Kidney glomerular epithelial cell (primary cell): ENCODE data around the gene PSMD9.
"Not testable (repeated sequence)": the region's sequence is repeated elsewhere in the genome, so short reads cannot be mapped to it uniquely, and the experiment has no call there.

Source experiments
- DNase-seq: peaks from one replicate; lab custom pipeline; 2025; lab: John Stamatoyannopoulos, UW

PSMD9 gene, protein sequence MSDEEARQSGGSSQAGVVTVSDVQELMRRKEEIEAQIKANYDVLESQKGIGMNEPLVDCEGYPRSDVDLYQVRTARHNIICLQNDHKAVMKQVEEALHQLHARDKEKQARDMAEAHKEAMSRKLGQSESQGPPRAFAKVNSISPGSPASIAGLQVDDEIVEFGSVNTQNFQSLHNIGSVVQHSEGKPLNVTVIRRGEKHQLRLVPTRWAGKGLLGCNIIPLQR

DNA sequence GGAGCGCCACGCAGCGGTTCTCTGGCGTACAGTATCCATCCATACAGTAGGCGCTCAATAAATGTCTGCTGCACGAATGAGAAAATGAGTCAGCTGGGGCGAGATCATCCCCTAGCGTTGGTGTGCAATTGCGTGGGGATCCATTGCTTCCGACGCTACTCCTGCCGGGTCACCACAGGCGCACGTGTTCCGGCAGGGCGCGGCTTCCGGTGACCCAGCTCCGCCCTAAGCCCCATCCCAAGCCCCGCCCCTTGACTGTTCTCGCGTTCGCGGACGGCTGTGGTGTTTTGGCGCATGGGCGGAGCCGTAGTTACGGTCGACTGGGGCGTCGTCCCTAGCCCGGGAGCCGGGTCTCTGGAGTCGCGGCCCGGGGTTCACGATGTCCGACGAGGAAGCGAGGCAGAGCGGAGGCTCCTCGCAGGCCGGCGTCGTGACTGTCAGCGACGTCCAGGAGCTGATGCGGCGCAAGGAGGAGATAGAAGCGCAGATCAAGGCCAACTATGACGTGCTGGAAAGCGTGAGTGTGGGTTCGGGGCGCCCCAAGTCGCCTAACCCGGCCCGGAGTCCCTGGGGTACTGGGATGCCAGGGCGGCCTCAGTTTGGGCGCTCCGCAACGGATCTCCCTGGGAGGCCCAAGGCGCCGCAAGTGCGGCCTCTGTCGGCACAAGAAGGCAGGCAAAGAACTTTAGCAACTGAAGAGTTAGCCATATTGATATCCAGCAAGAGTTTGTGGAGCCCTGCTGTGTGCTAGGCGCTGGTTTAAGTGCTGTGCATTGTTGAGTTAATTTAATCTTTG lies at the start of gene PSMD9:
Gene PSMD9, plus strand, starts transcription at position 313 of the 796 bp plus-strand sequence. Its CDS starts 67 bp downstream, at position 380.
- peak; percentile 88 for DNase-seq

DNA sequence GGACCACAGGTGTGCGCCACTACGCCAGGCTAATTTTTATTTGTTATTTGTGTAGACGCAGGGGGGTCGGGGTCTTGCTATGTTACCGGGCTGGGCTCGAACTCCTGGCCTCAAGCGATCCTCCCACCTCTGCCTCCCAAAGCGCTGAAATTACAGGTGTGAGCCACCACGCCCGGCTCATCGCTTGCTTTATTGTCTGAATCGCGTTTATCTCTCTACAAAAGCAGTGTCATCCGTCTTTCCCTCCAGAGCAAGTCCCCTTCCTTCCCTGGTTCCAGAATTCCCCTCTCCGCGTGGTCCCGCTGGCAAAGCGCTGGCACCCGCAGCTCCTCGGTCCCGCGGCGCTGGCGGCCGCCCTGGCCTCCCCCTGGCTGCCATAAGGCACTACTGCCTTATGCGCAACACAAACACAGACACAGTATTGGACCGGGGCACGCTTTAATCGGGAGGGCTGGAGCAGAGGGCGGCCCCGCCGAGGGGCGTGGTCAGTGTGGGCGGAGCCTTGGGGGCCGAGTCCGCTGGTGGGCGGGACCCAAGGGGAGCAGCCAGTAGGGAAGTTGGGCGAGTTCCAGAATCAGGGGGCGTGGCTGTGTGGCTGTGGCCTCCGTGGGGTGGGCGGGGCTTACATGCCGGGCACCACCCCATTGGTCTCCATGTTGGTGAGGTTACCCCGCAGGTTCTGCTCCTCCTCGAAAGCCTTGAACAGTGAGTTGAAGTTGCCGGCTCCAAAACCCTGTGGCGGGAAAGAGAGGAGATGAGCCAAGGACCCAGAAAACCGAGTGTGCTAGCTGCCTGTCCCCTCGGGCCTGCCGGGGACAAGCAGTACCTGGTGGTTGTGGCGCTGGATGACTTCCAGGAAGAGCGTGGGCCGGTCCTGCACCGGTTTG lies 49.2 kb upstream of the PSMD9 start:
- DNase-seq, result peak; percentile 94

DNA sequence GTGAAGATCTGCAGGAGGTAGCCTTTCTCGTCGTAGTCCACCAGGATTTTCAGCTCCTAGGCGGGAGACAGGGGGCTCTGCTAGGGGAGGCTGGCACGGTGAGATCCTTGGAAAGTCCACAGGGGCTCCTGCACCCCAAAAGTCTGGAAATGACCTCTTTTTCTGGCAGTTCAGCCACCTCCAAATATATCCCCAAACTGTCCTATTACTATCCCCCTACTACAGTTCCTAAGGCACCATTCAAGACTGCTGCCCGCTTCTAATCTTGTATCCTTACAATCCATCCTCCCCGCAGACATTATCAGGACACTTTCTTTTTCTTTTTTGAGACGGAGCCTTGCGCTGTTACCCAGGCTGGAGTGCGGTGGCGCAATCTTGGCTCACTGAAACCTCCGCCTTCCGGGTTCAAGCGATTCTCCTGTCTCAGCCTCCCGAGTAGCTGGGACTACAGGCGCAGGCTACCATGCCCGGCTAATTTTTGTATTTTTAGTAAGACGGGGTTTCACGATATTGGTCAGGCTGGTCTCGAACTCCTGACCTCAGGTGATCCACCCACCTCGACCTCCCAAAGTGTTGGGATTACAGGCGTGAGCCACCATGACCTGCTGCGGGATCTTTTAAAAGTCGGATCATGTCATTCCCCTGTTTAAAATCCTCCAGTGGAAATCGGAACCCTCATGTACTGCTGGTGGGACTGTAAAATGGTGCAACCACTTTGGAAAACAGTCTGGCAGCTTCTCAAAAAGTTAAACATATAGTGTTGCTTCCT lies 48.4 kb upstream of the PSMD9 start:
- DNase-seq, result no peak

DNA sequence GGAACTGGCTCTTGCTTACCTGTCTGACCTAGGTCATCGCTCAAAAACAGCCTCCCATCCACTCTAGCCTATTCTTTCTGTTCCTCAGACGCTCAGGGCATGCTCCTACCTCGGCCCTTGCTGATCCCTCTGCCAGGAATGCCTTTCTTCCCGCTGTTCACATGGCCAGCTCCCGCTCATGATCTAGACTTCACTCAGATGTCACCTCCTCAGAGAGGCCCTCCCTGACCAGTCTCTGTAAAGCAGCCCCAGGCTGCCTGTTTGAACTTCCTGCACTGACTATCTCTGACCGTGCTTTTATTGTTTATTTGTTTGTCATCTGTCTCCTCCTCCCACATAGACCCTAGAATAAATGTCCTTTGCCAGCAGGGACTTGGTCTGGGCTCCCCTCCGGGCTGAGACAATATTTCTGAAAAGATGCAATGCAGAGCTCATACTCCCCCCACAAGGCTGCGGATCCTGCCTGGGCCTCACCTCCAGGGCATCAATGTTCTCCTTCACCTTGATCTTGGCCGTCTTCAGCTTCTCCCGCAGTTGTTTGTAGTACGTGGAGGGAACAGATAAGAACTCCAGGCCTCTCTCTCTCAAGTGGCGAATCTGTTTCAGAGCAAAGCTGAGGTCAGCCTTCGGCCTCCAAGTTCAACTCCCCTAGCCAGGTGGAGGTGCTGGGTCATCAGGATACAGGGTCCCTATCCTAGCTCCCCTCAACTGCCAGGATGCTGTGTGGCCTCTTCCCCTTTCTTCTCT lies 45.2 kb upstream of the PSMD9 start:
- DNase-seq, result no peak

DNA sequence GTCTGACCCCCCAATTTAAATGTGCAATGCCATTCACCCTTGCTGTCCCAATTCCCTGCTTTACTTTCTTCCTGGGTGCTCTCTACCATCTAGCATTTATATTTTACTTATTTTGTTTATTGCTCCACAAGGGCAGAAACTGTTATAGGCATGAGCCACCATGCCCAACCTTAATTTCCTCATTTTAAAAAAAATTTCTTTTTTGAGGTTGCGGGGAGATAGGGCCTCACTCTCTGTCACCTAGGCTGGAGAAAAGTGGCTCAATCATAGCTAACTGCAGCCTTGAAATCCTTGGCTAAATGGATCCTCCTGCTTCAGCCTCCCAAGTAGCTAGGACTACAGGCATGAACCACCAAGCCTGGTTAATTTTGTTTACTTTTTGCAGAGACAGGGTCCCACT lies 42.9 kb upstream of the PSMD9 start:
- DNase-seq, result no peak

DNA sequence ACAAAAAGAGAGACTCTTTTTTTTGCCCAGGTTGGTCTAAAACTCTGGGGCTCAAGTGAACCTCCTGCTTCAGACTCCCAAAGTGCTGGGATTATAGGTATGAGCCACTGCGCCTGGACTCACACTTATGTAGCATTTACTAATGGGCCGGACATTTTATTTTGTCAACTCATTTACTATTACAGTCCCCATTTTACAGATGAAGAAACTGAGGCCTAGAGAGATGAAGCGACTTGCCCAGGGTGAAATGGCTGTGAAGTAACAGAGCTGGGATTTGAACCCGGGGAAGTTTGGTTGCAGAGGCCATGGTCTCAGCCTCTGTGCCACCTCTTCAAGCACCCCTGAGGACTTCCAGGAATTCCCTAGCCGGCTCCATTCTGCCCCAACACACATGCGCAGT lies 39.4 kb upstream of the PSMD9 start:
- DNase-seq, result no peak

DNA sequence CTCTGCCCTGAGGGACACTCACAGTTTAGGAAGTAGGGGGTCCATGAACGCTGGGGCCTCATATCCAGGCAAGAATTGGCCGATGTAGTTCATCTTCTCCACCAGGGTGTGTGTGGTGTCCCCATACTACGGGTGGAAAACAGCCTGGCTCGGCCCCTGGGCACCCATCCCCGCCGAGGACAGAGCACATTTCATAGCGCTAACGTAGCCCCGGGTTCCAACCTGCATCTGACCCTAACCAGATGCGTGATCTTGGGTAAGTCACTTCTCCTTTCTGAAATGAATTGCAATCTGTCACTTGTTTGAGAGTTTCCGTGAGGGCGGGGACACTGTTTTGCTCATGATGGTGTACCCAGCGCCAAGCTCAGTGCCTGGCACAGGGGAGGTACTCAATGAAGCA lies 38.9 kb upstream of the PSMD9 start:
- DNase-seq, result no peak

DNA sequence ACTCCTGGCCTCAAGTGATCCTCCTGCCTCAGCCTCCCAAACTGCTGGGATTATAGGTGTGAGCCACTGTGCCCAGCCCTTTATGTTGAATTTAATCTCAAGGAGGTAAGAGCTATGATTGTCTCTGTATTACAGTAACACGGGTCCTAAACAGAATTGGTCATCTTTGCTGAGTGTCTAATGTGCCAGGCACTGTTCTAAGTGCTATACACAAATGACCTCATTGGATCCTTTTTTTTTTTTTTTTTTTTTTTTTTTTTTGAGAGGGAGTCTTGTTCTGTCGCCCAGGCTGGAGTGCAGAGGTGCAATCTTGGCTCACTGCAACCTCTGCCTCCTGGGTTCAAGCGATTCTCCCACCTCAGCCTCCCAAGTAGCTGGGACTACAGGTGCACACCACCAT lies 36.2 kb upstream of the PSMD9 start:
- not testable (repeated sequence) for DNase-seq

DNA sequence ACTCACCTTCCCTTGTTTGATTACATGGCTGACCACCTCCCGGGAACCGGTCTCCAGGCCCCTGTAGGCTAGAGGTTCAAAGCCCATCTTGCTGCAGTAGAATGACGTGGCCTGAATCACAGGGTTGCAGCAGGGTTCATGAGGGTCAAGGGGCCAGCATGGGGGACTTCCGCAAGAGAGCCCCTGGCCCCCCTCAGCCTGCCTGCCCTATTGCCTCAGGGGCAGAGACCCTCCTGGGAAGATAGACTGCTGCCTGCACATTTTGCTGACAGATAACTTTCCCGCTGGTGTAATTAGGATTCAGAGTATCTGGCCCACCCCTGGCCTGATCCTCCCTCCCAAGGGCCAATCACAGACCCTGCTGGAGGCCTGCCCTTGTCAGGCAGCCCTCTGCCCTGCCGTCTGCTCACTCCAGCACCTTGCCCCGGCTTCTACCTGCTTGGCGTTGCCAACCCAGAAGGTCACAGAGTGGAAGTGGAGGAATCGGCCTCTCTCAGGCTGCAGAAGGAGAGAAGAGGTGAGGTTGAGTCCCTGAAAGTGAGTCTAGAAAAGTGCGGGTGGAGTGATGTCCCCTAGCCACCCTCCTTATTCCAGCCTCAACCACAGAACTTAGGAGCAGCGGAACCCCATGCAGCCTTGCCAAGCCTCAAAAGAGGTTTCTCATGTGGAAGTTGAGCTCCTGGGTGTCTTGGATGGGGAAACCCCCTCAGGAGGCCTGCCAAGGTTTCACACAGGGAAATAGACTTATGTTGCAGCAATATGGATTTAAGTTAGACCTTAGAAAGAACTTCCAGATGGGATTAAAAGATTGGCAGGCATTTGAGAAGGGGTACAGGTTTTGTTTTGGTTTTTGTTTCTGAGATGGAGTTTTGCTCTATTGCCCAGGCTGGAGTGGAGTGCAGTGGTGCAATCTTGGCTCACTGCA lies 31.0 kb upstream of the PSMD9 start:
- no peak for DNase-seq

DNA sequence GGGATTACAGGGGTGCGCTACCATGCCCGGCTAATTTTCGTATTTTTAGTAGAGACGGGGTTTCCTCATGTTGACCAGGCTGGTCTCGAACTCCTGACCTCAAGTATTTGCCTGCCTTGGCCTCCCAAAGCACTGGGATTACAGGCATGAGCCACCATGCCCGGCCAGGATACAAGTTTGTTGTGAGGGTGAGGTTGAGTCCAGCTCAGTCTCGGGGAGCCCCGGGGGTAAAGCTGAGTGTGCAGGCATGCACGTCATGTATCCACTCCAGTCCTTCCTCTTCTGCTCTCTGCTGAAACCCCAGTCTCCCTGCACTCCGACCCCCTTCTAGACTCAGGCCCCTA lies 30.3 kb upstream of the PSMD9 start:
- DNase-seq, result no peak

DNA sequence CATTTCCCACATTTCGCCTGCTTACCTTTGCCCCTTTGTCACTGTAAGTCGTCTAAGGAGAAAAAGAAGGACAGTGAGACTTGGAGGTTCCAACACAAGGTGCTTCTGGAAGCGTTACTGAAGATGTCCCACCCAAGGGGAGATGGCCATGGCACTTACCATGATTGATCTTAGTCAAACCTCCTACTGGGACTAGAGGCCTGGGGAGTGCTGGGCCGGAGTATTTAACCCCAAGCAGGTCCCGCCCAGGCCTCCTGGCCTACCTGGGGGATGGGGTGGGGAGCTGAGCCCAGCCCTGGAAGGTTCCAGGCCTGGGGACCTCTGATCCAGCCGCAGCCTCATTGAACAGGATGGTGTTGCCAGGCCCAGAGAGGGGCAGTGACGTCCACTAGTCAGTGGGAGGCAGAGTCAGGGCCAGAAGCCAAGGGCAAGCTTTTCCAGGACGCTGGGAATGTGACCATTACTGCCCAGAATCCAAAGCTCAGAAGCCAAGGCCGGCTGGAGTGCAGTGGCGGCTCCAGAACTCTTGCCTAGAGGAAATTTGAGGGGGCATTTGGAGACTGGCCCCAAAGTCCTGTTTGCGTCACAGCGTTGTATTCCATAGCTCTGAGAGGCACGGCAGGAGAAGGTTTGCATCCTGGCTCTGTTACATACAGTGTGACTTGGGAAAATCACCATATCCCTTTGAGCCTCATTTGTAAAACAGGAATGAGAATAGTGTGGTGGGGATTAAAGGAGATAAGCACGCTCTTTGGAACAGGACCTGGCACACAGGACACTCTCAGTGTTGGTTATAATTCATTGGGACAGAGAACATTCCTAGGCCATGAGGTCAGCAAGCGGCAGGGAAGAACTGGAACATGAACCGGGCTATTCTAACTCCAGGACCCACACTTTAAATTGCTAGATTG lies 29.7 kb upstream of the PSMD9 start, which contains the start of gene HPD:
Gene HPD, minus strand, starts transcription at position 198 of the 911 bp plus-strand sequence. Its CDS starts 36 bp downstream, at position 162.
- peak; percentile 45 for DNase-seq

DNA sequence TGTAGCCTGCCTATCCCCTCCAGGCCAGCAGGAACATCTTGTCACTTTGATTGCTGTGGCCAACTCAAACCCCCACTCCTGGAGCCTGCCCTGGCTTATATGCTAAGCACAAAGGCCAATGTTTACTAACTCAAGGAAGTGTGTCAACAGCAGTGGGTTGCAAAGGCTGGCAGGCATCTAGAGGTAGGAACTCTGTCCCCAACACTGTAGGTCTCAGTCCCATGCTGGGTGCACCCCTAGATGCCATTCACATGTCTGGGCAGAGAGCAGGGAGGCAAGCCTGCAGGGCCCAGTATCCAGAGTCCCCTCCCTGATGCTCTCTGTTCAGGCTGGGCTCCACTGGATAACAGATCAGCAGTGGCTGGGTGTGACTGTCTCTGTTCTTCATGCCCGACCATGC lies 28.3 kb upstream of the PSMD9 start:
- no peak for DNase-seq

DNA sequence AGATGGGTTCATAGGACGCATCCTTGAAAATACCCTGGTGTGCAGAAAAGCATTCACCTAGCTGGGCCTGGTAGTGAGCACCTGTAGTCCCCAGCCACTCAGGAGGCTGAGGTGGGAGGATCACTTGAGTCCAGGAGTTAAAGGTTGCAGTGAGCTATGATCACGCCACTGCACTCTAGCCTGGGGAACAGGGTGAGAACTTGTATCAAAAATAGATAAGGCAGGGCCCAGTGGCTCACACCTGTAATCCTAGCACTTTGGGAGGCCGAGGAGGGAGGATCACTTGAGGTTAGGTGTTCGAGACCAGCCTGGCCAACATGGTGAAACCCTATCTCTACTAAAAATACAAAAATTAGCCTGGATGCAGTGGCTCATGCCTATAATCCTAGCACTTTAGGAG lies 27.9 kb upstream of the PSMD9 start:
- not testable (repeated sequence) for DNase-seq

DNA sequence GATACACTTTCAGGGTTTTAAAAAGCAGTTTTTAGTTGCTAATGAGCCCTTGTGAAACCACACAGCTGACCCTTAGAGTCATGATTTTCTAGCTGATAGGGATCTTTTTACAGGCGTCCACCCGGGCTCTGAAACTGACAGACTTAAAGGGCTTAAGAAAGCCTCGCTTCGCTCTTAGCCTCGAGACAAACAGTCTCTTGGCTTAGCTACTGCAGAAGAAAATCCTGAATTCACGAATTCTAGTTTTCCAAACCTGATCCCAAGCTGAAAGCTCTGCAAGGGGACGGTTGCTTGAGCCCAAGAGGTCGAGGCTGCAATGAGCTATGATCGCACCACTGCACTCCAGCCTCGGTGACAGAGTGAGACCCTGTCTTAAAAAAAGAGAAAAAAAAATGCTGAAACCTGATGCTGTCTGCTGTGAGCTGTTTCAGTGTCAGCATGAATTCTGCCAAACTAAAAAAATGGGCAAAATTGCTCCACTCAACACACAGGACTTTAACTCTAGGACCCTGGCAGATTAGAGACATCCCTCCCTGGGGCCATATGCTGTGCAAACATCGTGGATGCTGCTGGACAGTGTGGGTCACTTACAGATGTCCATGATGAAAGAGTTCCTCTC lies 26.8 kb upstream of the PSMD9 start:
- DNase-seq, result no peak

DNA sequence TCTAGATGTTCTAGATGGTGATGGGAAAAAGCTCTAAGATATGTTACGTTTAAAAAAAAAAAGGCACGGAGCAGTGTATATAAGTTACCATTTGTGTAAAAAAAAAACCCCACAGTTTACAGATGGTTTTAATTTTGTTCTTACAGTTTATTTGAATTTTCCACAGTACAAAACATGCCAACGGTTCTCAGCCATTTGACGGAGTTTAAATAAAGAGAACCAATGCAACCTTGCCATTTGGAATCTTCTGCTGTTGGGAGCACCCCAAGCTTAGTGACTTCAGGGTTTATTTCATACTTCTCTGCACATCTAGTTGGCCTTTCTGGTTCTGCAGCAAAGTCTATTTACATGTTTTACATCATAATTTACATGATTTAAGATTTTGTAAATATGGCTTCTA lies 22.3 kb upstream of the PSMD9 start:
- DNase-seq, result no peak

DNA sequence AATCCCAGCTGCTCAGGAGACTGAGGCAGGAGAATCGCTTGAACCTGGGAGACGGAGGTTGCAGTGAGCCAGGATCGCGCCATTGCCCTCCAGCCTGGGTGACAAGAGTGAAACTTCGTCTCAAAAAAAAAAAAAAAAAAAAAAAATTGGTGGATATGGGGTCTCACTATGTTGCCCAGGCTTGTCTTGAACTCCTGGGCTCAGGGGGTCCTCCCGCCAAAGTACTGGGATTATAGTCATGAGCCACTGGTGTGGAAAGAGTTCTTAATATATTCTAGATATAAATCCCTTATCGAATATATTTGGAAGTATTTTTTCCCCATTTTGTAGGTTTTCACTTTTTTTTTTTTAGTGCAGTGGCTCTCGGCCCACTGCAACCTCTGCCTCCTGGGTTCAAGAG lies 19.4 kb upstream of the PSMD9 start:
- not testable (repeated sequence) for DNase-seq

DNA sequence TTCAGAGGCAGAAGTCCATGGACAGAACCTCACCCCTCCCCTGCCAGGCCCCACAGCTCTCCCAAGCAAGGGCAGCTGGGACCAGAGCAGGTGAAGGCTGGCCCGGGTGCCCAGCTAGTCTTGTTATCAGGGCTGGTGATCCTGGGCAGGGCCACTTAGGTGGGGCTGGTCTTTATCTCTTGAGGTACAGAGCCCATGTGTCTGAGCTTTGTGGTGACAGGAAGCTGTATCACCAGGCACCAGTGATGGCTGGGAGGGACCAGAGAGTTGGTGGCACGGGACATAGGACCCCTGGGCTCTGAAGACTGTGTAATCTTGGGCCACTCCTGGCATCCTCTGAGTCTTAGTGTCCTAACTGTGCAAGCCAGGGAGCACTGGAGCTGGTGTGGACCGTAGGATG lies 17.1 kb upstream of the PSMD9 start:
- DNase-seq, result no peak

DNA sequence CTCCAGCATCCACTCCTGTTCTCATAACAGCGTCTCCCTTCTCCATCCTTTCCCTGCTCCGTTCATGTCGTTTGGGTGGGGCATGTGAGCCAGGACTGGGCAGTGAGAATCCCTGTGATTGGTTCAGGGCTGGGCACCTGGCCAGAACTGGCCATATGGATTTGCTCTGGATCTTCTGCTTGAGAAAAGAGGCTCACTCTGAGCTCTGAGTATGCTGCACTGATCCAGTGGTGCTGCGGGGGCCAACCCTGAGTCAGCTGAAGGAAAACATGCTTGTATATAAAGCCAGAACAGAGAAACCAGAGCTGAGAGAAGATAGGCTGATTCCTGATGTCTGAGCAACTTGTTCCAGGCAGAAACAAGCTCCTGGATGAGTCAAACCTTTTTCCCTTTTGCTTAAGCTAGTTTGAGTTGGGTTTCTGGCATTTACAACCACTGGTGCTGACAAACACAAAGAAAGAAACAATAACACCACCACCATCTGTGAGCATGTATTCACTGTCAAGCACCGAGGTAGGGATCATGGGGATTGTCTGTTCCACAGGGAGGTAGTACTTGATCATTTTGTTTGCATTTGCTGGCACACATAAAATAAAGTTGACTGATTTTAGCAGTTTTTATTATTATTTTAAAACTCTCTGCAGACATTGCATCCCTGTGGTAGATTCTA lies 15.9 kb upstream of the PSMD9 start:
- DNase-seq, result peak; percentile 13
